PC-9 (cell line): ENCODE results near the gene CNPPD1. TPM values are rescaled to one million over a fixed set of nuclear protein-coding genes. Genes with fewer than 3 reads are reported as not detected.
A peak's percentile ranks its signal among the peaks of the same experiment; 100 is the strongest.

Experiments
- BruUV-seq: library from RNA; stranded (reverse); fragments of 400-500 nt; replicated peaks from 2 replicates; lab custom pipeline; 2021; lab: Mats Ljungman, UMichigan
- CTCF ChIA-PET: fragments of 300-600 bp; sonication (Branson Sonifier 250); formaldehyde crosslinking; loops from one replicate; lab custom pipeline; 2022; ENCODE audit warnings: antibody characterized with exemption; lab: Charles Lee
- POLR2A ChIA-PET: fragments of 300-600 bp; sonication (Branson Sonifier 250); formaldehyde crosslinking; loops from one replicate; lab custom pipeline; 2022; ENCODE audit warnings: antibody characterized with exemption; ENCODE audit not compliant: unreplicated experiment; lab: Charles Lee
- DNase-seq, 2 experiments: peaks; one replicate each; pipeline versions ENCODE4 v3.0.0 to v3.0.0-alpha.2; 2015 to 2022; ENCODE audit warnings: mixed read lengths in 1 of 2
- H2AFZ ChIP-seq: fragments of 200-600 bp; sonication (generic); 2 replicates; pipeline ENCODE4 v1.8.1; 2017; ENCODE audit warnings: antibody characterized with exemption
- H3F3A ChIP-seq: fragments of 200-600 bp; sonication (generic); 2 replicates; pipeline ENCODE4 v1.8.1; 2017; ENCODE audit warnings: antibody characterized with exemption, mild to moderate bottlenecking, low read depth; ENCODE audit not compliant: insufficient read depth
- H3K27ac ChIP-seq: fragments of 200-600 bp; sonication (generic); 2 replicates; pipeline ENCODE4 v1.6.1; 2016; ENCODE audit warnings: mixed run types
- H3K27me3 ChIP-seq: fragments of 200-600 bp; sonication (generic); 2 replicates; pipeline ENCODE4 v1.6.1; 2016; ENCODE audit warnings: low read depth, mixed run types; ENCODE audit not compliant: insufficient read depth
- H3K36me3 ChIP-seq: fragments of 200-600 bp; sonication (generic); 2 replicates; pipeline ENCODE4 v1.6.1; 2016; ENCODE audit warnings: low read depth, mixed run types
- H3K4me1 ChIP-seq: fragments of 200-600 bp; sonication (generic); replicated peaks from 2 replicates; pipeline ENCODE4 v1.6.1; 2016; ENCODE audit warnings: mixed run types; ENCODE audit not compliant: insufficient read depth
- H3K4me2 ChIP-seq: fragments of 200-600 bp; sonication (generic); 2 replicates; pipeline ENCODE4 v1.6.1; 2017; ENCODE audit warnings: mixed run types
- H3K4me3 ChIP-seq: fragments of 200-600 bp; sonication (generic); 2 replicates; pipeline ENCODE4 v1.6.1; 2016; ENCODE audit warnings: mixed run types
- H3K79me2 ChIP-seq: fragments of 200-600 bp; sonication (generic); 2 replicates; pipeline ENCODE4 v1.6.1; 2017; ENCODE audit warnings: low read depth, mixed run types
- H3K9me2 ChIP-seq: fragments of 200-600 bp; sonication (generic); 2 replicates; pipeline ENCODE4 v1.8.1; 2017; ENCODE audit warnings: mild to moderate bottlenecking; ENCODE audit not compliant: insufficient read depth
- H3K9me3 ChIP-seq: fragments of 200-600 bp; sonication (generic); 2 replicates; pipeline ENCODE4 v1.8.1; 2016; ENCODE audit warnings: low read depth; ENCODE audit not compliant: insufficient read depth
- H4K20me1 ChIP-seq: fragments of 200-600 bp; sonication (generic); 2 replicates; pipeline ENCODE4 v1.8.1; 2017; ENCODE audit not compliant: insufficient read depth
- CTCF ChIP-seq: fragments of 200-600 bp; sonication (generic); conservative IDR thresholded peaks from 2 replicates; pipeline ENCODE4 v1.6.1; 2017; ENCODE audit warnings: mixed run types, antibody characterized with exemption, mild to moderate bottlenecking, moderate library complexity
- EZH2 ChIP-seq: fragments of 200-600 bp; sonication (generic); IDR thresholded peaks from 2 replicates; pipeline ENCODE4 v1.8.0; 2017; ENCODE audit warnings: antibody characterized with exemption, low read depth
- intact Hi-C: fragments of 100-400 bp; cut with micrococcal nuclease; formaldehyde crosslinking; loops from one replicate; pipeline ENCODE4 v1.10.0; 2022; ENCODE audit not compliant: unreplicated experiment
- total RNA-seq: library from RNA; stranded (reverse); gene quantifications from 2 replicates; pipeline ENCODE4 v1.2.3, GENCODE V29; 2021

The CNPPD1 gene
- total RNA-seq, 1 experiment from 2014 or later: 37.1 TPM

GRCh38 chr2:219163156-219163555 lies 13.6 kb downstream of the CNPPD1 start:
- Histone ChIP-seq H2AFZ (no peak overlapping the region), H3K4me3 (no peak overlapping the region), H3K27ac (no peak overlapping the region), H3K79me2 (no peaks in the 10 kb centered on the region), H3K9me3 (no peaks in the 10 kb centered on the region), H3K36me3 (no peaks in the 10 kb centered on the region), H3K4me2 (no peak overlapping the region), H3F3A (no peaks in the 10 kb centered on the region), H4K20me1 (no peaks in the 10 kb centered on the region), H3K27me3 (no peaks in the 10 kb centered on the region), H3K4me1 (0 out of 2 replicates have a peak, but pooled peaks cover 8% of the 10 kb centered on the region), H3K9me2 (no peaks in the 10 kb centered on the region)
- POLR2A ChIA-PET: no interaction called here
- TF ChIP-seq CTCF (no peak), EZH2 (no peak)
- CTCF ChIA-PET: no interaction called here
- no peak for DNase-seq
- intact Hi-C loops: loop anchor here (5.0 kb wide), 1 partner anchor 524 kb away; no protein-coding TSS in a partner anchor
- BruUV-seq: no TSS peak

GRCh38 chr2:219161097-219161496 lies 15.6 kb downstream of the CNPPD1 start:
- Histone ChIP-seq H3K27ac (no peak overlapping the region), H3F3A (peaks cover 9% of the 10 kb centered on the region; the same call in 1 of the 2 replicates), H3K9me2 (no peaks in the 10 kb centered on the region), H3K4me3 (peak overlapping the region; percentile 72), H3K36me3 (no peaks in the 10 kb centered on the region), H4K20me1 (no peaks in the 10 kb centered on the region), H3K4me1 (0 out of 2 replicates have a peak, but pooled peaks cover 8% of the 10 kb centered on the region), H3K79me2 (no peaks in the 10 kb centered on the region), H3K4me2 (peak overlapping the region; percentile 83), H2AFZ (peak overlapping the region; percentile 87), H3K9me3 (no peaks in the 10 kb centered on the region), H3K27me3 (no peaks in the 10 kb centered on the region)
- intact Hi-C loops: loop anchor here (2.0 to 5.0 kb wide), 3 partner anchors 58 to 526 kb away; partner anchors contain the start of gene ABCB6
- BruUV-seq: no TSS peak
- TF ChIP-seq EZH2: no peak
- TF ChIP-seq CTCF: no peak
- DNase-seq: no peak
- ChIA-PET POLR2A (no interaction called here), CTCF (interaction anchor here (0.6 kb wide), 1 partner anchor 369 kb away, joined by 7 read pairs; no protein-coding TSS in a partner anchor)

- Histone ChIP-seq H3K27me3 (no peaks in the 10 kb centered on the region), H2AFZ (peak within 1 kb of the TSS; percentile 87), H3K27ac (peak within 1 kb of the TSS; percentile 57), H3F3A (peaks cover 9% of the 10 kb centered on the region; the same call in 1 of the 2 replicates), H3K36me3 (no peaks in the 10 kb centered on the region), H3K4me2 (peak within 1 kb of the TSS; percentile 83), H3K4me3 (peak within 1 kb of the TSS; percentile 72), H4K20me1 (no peaks in the 10 kb centered on the region), H3K9me2 (no peaks in the 10 kb centered on the region), H3K9me3 (no peaks in the 10 kb centered on the region), H3K79me2 (no peaks in the 10 kb centered on the region), H3K4me1 (0 out of 2 replicates have a peak, but pooled peaks cover 8% of the 10 kb centered on the region)
- ChIA-PET POLR2A (interaction anchor here (0.7 kb wide), 1 partner anchor 1307 kb away, joined by 7 read pairs; no protein-coding TSS in a partner anchor), CTCF (interaction anchor here (0.6 to 0.7 kb wide), 3 partner anchors 11 to 961 kb away, joined by 3 to 7 read pairs (median 6); no protein-coding TSS in a partner anchor)
- BruUV-seq: TSS peak; percentile 73
- TF ChIP-seq EZH2: no peak
- peak; percentile 96 for TF ChIP-seq CTCF
- DNase-seq: peak; percentile 79 to 95
- intact Hi-C loops: loop anchor here (1.0 to 5.0 kb wide), 9 partner anchors 17 to 527 kb away; partner anchors contain the start of genes ABCB6, DNPEP and ZFAND2B
These were observed 16.3 kb downstream of the CNPPD1 start, which contains the start of gene NHEJ1 for GRCh38 chr2:219160186-219161017. Gene NHEJ1 (minus strand): TSS chr2:219160815. CDS start chr2:219158362, 2,453 bp downstream.
